SK-N-SH treated with all-trans-retinoic acid at 6 μM for 48 hours (cell line): ENCODE results near the gene LRMDA.

Experiments used
- ATAC-seq: fragments of 200-7000 bp; cut with Tn5 transposase; 3 replicates; pipeline ENCODE4 v1.9.1; 2020; ENCODE audit warnings: mild to moderate bottlenecking, moderate library complexity
- ARNTL ChIP-seq: fragments of 450-650 bp; formaldehyde crosslinking; IDR thresholded peaks from 2 replicates; pipeline ENCODE4 v1.5.0; 2020; ENCODE audit warnings: low read depth, mild to moderate bottlenecking, moderate library complexity, borderline replicate concordance
- BACH2 ChIP-seq: fragments of 250-450 bp; sonication (Bioruptor Pico); IDR thresholded peaks from 2 replicates; pipeline ENCODE4 v1.9.0; 2021; ENCODE audit warnings: mild to moderate bottlenecking, borderline replicate concordance
- CSDC2 ChIP-seq: fragments of 250-450 bp; sonication (Bioruptor Pico); IDR thresholded peaks from 2 replicates; pipeline ENCODE4 v1.5.0; 2020; ENCODE audit warnings: mild to moderate bottlenecking, moderate library complexity
- CSRNP3 ChIP-seq: fragments of 250-450 bp; sonication (Bioruptor Pico); IDR thresholded peaks from 2 replicates; pipeline ENCODE4 v1.5.1; 2021; ENCODE audit warnings: mild to moderate bottlenecking, moderate library complexity
- ESRRG ChIP-seq: fragments of 250-450 bp; sonication (Bioruptor Pico); IDR thresholded peaks from 2 replicates; pipeline ENCODE4 v1.6.1; 2021; ENCODE audit warnings: mild to moderate bottlenecking
- GLIS3 ChIP-seq: fragments of 250-450 bp; sonication (Bioruptor Pico); IDR thresholded peaks from 2 replicates; pipeline ENCODE4 v1.5.0; 2020; ENCODE audit warnings: mild to moderate bottlenecking, moderate library complexity
- ISL1 ChIP-seq: fragments of 250-450 bp; sonication (Bioruptor Pico); IDR thresholded peaks from 2 replicates; pipeline ENCODE4 v2.1.2; 2022; ENCODE audit warnings: mild to moderate bottlenecking, moderate library complexity
- OSR1 ChIP-seq: fragments of 250-450 bp; sonication (Bioruptor Pico); IDR thresholded peaks from 2 replicates; pipeline ENCODE4 v1.8.0; 2022; ENCODE audit warnings: moderate library complexity, mild to moderate bottlenecking, inconsistent platforms
- PATZ1 ChIP-seq: fragments of 250-450 bp; sonication (Bioruptor Pico); IDR thresholded peaks from 2 replicates; pipeline ENCODE4 v1.8.0; 2020; ENCODE audit warnings: mild to moderate bottlenecking, moderate library complexity, borderline replicate concordance
- POU6F1 ChIP-seq: fragments of 250-450 bp; sonication (Bioruptor Pico); IDR thresholded peaks from 2 replicates; pipeline ENCODE4 v1.8.0; 2021; ENCODE audit warnings: low read depth, mild to moderate bottlenecking, moderate library complexity, borderline replicate concordance
- PPARA ChIP-seq: fragments of 250-450 bp; sonication (Bioruptor Pico); IDR thresholded peaks from 2 replicates; pipeline ENCODE4 v1.5.0; 2020; ENCODE audit warnings: mild to moderate bottlenecking, borderline replicate concordance
- RARB ChIP-seq: fragments of 250-450 bp; sonication (Bioruptor Pico); IDR thresholded peaks from 2 replicates; pipeline ENCODE4 v1.8.0; 2021; ENCODE audit warnings: mild to moderate bottlenecking, moderate library complexity
- SNAI2 ChIP-seq: fragments of 250-450 bp; sonication (Bioruptor Pico); IDR thresholded peaks from 2 replicates; pipeline ENCODE4 v1.5.0; 2020; ENCODE audit warnings: mild to moderate bottlenecking, moderate library complexity
- TCF4 ChIP-seq: fragments of 250-450 bp; sonication (Bioruptor Pico); IDR thresholded peaks from 2 replicates; pipeline ENCODE4 v1.8.0; 2021; ENCODE audit warnings: mild to moderate bottlenecking, moderate library complexity, borderline replicate concordance
- TOX ChIP-seq: fragments of 250-450 bp; sonication (Bioruptor Pico); IDR thresholded peaks from 2 replicates; pipeline ENCODE4 v1.8.0; 2021; ENCODE audit warnings: mild to moderate bottlenecking, moderate library complexity, borderline replicate concordance
- ZC3H10 ChIP-seq: fragments of 250-450 bp; sonication (Bioruptor Pico); IDR thresholded peaks from 2 replicates; pipeline ENCODE4 v1.5.1; 2021; ENCODE audit warnings: mild to moderate bottlenecking, moderate library complexity
- ZFP3 ChIP-seq: fragments of 250-450 bp; sonication (Bioruptor Pico); IDR thresholded peaks from 2 replicates; pipeline ENCODE4 v1.5.0; 2020; ENCODE audit warnings: mild to moderate bottlenecking, moderate library complexity
- ZNF70 ChIP-seq: fragments of 450-650 bp; formaldehyde crosslinking; IDR thresholded peaks from 2 replicates; pipeline ENCODE4 v1.5.0; 2020; ENCODE audit warnings: mild to moderate bottlenecking, moderate library complexity
- ZNF8 ChIP-seq: fragments of 450-650 bp; formaldehyde crosslinking; IDR thresholded peaks from 2 replicates; pipeline ENCODE4 v1.5.0; 2020; ENCODE audit warnings: mild to moderate bottlenecking, moderate library complexity
- TF ChIP-seq, protein P1 (sequence below): fragments of 250-450 bp; sonication (Bioruptor Pico); IDR thresholded peaks from 2 replicates; pipeline ENCODE4 v1.5.1; 2020; ENCODE audit warnings: low read depth, mild to moderate bottlenecking, moderate library complexity
- TF ChIP-seq, protein P2 (sequence below): fragments of 250-450 bp; sonication (Bioruptor Pico); IDR thresholded peaks from 2 replicates; pipeline ENCODE4 v1.5.0; 2020; ENCODE audit warnings: mild to moderate bottlenecking, moderate library complexity

The LRMDA gene

DNA sequence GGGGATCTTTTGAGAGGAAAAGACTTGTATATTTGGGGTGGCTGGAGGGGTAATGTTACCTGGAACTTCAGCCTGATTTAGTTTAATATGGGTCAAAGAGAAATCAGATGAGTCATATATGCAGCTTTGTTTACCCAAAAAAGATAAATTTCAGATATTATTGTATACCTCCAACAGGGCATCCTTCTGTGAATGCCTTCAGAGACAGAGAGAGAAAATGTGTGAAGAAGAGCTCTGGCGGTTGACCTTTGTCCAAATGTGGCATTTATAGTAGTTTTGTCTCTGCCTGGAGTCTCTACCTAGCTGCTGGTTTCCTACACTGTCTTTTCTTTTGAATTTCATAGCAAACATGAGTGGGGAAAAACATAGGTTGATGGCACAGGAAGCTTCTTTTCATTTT is 21.6 kb downstream of the LRMDA start (continued):
- TF ChIP-seq ISL1 (CRISPR knock-in tag) (no peak), CSRNP3 (CRISPR knock-in tag) (no peak)
- TF ChIP-seq, all 23 proteins: peak for 0

DNA sequence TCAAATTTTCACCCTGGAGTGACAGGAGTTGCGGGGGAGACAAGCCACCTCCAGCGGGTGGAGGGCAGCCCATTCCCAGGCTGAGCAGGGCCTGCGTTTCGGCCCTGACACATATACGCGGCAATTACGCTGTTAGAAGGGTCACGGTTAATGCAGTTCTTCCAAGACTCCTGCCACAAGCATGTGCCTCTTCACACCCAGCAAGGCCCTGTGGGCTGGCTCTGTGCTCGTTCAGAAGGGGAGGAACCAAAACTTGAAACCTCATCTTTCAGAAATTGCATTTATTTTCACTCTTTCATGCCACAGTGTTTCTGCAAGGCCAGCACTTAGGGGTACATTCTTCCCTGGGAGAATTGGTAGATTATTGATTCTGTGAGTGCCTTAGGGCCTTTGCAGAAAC is 24.7 kb downstream of the LRMDA start:
- TF ChIP-seq OSR1, result no peak
- no peak for TF ChIP-seq PATZ1 (CRISPR knock-in tag)
- no peak for TF ChIP-seq BACH2 (CRISPR knock-in tag)

DNA sequence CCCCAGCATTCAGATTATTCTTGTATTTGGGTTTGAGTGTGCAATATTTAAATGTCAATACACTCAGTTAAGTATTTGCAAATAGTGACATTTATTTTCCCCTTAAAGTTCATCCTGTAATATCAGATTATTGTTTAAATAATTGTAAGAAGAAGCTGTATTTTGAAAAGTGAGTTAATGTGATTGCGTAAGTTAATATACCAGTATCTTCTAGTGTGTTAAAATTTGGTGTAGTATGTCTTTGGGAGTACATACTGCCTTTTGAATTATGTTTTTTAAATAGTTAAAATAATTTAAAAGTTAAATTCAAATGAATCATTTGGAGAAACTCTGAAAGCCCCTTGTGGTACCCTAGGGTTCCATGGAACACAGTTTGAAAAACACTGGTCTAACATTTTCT is 28.6 kb downstream of the LRMDA start:
- TF ChIP-seq CSDC2 (CRISPR knock-in tag) (no peak), ARNTL (CRISPR knock-in tag) (no peak), TCF4 (no peak), ZC3H10 (no peak), PATZ1 (CRISPR knock-in tag) (no peak), POU6F1 (CRISPR knock-in tag) (no peak), ESRRG (CRISPR knock-in tag) (no peak), ZNF8 (CRISPR knock-in tag) (no peak), RARB (CRISPR knock-in tag) (no peak), GLIS3 (no peak), TOX (CRISPR knock-in tag) (no peak), BACH2 (CRISPR knock-in tag) (no peak), OSR1 (no peak), CSRNP3 (CRISPR knock-in tag) (no peak), PPARA (CRISPR knock-in tag) (no peak), SNAI2 (no peak), ZNF70 (CRISPR knock-in tag) (no peak), ZFP3 (CRISPR knock-in tag) (no peak)
- TF ChIP-seq, protein P1, sequence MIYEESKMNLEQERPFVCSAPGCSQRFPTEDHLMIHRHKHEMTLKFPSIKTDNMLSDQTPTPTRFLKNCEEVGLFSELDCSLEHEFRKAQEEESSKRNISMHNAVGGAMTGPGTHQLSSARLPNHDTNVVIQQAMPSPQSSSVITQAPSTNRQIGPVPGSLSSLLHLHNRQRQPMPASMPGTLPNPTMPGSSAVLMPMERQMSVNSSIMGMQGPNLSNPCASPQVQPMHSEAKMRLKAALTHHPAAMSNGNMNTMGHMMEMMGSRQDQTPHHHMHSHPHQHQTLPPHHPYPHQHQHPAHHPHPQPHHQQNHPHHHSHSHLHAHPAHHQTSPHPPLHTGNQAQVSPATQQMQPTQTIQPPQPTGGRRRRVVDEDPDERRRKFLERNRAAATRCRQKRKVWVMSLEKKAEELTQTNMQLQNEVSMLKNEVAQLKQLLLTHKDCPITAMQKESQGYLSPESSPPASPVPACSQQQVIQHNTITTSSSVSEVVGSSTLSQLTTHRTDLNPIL (CRISPR knock-in tag), result no peak
- TF ChIP-seq, protein P2, sequence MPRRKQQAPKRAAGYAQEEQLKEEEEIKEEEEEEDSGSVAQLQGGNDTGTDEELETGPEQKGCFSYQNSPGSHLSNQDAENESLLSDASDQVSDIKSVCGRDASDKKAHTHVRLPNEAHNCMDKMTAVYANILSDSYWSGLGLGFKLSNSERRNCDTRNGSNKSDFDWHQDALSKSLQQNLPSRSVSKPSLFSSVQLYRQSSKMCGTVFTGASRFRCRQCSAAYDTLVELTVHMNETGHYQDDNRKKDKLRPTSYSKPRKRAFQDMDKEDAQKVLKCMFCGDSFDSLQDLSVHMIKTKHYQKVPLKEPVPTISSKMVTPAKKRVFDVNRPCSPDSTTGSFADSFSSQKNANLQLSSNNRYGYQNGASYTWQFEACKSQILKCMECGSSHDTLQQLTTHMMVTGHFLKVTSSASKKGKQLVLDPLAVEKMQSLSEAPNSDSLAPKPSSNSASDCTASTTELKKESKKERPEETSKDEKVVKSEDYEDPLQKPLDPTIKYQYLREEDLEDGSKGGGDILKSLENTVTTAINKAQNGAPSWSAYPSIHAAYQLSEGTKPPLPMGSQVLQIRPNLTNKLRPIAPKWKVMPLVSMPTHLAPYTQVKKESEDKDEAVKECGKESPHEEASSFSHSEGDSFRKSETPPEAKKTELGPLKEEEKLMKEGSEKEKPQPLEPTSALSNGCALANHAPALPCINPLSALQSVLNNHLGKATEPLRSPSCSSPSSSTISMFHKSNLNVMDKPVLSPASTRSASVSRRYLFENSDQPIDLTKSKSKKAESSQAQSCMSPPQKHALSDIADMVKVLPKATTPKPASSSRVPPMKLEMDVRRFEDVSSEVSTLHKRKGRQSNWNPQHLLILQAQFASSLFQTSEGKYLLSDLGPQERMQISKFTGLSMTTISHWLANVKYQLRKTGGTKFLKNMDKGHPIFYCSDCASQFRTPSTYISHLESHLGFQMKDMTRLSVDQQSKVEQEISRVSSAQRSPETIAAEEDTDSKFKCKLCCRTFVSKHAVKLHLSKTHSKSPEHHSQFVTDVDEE (CRISPR knock-in tag), result no peak
- ATAC-seq, result no peak

More for the DNA sequence above, 24.7 kb downstream of the LRMDA start:
- ATAC-seq, result no peak
